COLO829 (cell line): ENCODE data around the gene OR2L3.
A peak's percentile ranks its signal among the peaks of the same experiment; 100 is the strongest.
"Not testable (repeated sequence)": the region's sequence is repeated elsewhere in the genome, so short reads cannot be mapped to it uniquely, and the experiment has no call there.

Experiments
- DNase-seq: peaks from one replicate; pipeline ENCODE4 v3.0.0; 2012; ENCODE audit warnings: low spot score

The OR2L3 gene, protein sequence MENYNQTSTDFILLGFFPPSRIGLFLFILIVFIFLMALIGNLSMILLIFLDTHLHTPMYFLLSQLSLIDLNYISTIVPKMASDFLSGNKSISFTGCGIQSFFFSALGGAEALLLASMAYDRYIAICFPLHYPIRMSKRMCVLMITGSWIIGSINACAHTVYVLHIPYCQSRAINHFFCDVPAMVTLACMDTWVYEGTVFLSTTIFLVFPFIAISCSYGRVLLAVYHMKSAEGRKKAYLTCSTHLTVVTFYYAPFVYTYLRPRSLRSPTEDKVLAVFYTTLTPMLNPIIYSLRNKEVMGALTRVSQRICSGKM

DNA sequence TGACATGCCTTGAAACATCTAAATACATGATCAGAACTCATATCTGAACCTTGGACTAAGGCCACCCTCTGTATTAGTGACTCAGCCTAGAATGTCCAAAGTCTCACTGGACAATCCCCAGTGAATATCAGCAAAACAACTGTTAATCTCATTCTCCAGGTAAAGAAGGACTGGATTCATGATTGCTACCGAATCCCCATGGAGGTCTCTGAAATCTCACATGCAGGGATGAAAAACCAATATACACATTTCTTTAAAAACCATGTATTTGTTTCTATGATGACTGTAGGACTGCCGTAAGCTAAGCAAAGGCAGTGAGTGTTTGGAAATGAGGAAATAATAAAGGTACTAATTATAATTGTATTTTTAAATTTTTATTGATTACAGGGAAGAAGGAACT lies at the start of gene OR2L3:
OR2L3 (plus strand) TSS at position 301 of the 400 bp plus-strand sequence. CDS start 13,846 bp downstream, outside the sequence.
- no peak for DNase-seq

DNA sequence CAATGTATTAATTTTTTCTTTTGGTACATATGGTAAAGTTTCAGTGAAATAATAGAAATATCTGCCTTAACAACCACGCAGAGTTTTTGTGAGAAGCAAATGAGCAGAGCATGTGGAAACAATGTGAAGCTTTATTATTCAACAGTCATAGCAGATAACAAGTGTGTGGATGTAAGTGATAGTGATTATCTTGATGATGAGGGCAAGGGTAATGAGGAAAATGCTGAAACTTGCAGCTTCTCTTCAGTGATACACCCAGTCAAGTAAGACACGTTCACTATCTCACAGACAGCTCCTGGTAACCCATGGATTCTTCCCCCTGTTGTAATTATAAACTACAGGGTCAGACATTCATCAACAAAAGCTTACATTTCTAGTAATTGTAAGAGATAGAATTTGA lies 47.8 kb upstream of the OR2L3 start:
- DNase-seq = no peak

DNA sequence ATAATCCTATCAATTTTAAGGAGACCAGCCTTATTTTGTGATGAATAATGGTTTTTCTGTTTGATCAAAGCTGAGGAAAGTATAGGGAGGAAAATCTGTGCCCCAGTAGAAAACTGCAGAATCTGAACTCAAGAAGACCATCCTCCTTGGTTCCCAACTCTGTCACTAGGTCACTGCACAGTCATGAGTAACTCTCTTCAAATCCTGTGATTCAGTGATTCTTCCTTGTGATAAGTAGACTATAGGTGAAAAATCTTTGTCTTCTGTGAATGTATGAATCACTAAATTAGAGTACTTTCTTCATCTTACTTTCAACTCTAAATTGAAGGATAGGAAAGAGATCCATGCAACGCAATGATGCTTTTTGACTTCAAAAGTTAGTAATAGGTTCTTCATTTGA lies 46.5 kb upstream of the OR2L3 start:
- no peak for DNase-seq

DNA sequence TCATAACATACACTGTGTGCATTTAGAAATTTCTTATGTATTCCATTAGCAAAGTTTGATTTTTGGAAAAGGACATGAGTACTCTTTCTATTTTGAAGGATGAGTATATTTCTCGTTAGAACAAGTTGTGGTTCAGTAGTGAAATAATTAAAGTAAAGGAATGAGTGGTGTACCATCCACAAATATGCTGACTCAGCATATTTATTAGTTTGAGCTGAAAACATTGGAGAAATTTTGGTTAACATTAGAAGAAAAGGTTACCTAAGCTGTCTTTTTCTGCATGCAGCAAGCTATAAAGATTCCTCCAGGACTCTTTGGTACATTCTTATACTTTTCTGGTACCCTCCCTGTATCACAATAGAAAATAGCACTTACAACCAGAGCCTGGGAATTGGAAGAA lies 38.9 kb upstream of the OR2L3 start:
- DNase-seq = no peak

DNA sequence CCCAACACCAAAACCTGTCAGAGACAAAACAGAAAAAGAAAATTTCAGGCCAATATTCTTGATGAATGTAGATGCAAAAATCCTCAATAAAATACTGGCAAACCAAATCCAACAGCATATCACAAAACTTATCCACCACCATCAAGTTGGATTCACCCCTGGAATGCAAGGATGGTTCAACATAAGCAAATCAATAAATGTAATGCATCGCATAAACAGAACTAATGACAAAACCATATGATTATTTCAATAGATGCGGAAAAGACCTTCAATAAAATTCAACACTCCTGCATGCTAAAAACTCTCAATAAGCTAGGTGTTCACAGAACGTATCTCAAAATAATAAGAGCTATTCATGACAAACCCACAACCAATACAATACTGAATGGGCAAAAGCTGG lies 37.0 kb upstream of the OR2L3 start:
- DNase-seq = no peak

DNA sequence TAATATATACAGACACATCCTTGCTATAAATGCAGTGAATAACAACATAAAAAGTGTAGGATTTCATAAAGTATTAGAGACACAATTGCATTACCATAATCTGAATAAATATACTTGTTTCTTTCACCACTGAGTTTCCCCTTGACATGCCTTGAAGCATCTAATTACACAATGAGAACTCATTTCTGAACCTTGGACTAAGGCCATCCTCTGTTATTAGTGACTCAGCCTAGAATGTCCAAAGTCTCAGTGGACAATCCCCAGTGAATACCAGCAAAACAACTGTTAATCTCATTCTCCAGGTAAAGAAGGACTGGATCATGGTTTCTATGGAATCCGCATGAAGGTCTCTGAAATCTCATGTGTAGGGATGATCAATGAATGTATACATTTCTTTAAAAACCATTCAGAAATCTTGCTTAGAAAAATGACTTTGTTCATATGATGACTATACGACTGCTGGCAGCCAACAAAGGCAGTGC lies 33.4 kb upstream of the OR2L3 start, which contains the start of gene OR2L5:
OR2L5 (plus strand) TSS at position 432 of the 482 bp plus-strand sequence. CDS start 8,288 bp downstream, outside the sequence.
- DNase-seq = peak; percentile 31

DNA sequence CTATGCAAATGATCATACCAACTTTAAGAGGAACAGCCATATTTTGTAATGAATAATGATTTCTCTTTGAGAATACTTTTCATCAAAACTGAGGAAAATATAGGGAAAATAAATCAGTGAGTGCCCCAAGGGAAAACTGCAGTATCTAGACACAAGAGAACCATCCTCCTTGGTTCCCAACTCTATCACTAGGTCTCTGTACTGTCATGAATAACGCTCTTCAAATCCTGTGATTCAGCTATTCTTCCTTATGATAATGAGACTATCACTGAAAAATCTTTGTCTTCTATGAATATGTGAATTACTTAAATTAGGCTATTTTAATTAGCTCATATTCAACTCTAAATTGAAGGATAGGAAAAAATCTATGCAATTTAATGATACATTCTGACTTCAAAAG lies 30.8 kb upstream of the OR2L3 start:
- peak; percentile 60 for DNase-seq

DNA sequence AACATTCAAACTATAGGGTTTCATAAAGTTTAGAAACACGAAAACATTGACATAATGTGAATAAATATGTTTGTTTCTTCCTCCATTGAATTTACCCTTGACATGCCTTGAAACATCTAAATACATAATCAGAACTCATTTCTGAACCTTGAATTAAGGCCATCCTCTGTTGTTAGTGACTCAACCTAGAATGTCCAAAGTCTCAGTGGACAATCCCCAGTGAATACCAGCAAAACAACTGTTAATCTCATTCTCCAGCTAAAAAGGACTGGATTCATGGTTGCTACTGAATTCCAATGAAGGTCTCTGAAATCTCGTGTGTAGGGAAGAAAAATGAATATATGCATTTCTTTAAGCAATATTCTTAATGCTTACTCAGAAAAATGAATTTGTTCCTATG lies 16.9 kb upstream of the OR2L3 start, which contains the start of gene OR2L2:
OR2L2 (plus strand) TSS at position 301 of the 400 bp plus-strand sequence. CDS start 8,198 bp downstream, outside the sequence.
- no peak for DNase-seq

DNA sequence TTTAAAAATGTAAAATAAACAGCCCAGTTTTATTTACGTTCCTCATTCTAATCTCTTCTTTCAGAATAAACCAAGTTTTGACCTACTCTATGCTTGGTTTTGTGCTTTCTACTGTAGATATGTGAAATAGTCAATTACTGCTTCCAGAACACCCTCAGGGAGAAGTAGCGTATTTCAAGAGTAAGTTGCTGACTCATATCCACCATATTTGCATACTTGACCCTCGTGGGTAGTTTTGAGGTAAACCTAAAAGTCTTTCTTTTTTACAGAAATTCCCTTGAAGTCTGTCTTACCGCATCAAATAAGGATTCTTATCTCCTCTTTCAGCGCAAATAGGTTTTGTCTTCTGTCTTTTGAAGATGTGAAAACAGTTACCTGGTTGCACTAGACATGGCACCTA lies 1.4 kb upstream of the OR2L3 start:
- peak; percentile 23 for DNase-seq

DNA sequence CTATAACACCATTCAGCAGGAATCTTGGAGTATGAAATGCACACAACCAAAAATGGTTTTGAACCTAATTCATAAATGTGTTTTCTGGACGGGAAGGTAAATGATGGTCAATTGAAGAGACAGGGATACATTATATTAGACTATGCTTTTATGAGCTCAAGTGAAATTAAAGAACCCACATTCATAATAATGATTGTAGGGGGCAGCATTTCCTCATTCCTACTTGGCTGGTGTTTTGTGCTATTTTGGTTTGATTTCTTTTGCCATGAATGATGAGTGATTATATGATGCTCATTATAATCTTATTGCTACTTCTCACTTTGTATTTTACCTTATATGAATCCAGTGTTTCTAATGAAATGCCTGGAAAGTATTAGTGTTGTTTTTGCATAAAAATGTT lies 372 bp downstream of the OR2L3 start:
- DNase-seq = no peak

DNA sequence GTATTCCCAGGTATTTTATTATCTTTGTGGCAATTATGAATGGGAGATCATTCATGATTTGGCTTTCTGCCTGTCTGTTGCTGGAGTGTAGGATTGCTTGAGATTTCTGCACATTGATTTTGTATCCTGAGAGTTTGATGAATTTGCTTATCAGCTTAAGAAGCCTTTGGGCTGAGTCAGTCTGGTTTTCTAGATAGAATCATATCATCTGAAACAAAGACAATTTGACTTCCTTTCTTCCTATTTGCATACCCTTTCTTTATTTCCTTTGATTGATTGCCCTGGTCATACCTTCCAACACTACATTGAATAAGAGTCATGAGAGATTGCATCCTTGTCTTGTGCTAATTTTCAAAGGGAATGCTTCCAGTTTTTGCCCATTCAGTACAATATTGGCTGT lies 8.0 kb downstream of the OR2L3 start:
- DNase-seq = no peak

DNA sequence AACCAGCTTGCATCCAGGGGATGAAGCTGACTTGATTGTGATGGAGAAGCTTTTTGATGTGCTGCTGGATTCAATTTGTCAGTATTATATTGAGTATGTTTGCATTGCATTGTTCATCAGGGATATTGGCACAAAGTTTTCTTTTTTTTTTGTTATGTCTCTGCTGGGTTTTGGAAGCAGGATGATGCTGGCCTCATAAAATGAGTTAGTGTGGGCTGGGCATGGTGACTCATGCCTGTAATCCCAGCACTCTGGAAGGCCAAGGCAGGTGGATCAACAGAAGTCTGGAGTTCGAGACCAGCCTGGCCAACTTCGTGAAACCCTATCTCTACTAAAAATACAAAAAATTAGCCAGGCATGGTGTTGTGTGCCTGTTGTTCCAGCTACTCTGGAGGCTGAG lies 8.6 kb downstream of the OR2L3 start:
- DNase-seq = no peak

DNA sequence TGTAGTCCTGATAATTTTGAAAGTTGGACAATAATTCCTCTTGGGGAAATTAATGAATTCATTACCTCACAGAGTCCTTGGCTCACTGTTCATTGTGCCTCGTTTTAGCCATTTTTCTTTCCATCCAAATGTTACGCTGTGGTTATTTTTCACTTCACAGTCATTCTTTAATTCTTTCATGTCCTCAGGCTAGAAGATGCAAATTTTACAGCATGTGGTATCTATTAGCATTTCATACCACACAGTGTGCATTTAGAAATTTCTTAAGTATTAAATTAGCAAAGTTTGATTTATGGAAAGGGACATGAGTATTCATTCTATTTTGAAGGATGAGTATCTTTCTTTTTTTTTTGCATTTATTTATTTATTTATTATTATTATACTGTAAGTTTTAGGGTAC lies 18.4 kb downstream of the OR2L3 start:
- DNase-seq = no peak

DNA sequence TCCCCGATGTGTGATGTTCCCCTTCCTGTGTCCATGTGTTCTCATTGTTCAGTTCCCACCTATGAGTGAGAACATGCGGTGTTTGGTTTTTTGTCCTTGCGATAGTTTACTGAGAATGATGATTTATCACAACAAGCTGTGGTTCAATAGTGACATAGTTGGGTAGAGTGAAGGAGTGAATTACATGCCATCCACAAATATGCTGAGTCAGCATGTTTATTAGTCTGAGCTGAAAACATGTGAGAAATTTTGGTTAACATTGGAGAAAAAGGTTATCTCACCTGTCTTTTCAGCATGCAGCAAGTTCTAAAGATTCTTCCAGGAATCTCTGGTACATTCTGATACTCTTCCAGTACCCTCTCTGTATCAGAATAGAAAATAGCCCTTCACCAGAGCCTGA lies 19.0 kb downstream of the OR2L3 start:
- no peak for DNase-seq

DNA sequence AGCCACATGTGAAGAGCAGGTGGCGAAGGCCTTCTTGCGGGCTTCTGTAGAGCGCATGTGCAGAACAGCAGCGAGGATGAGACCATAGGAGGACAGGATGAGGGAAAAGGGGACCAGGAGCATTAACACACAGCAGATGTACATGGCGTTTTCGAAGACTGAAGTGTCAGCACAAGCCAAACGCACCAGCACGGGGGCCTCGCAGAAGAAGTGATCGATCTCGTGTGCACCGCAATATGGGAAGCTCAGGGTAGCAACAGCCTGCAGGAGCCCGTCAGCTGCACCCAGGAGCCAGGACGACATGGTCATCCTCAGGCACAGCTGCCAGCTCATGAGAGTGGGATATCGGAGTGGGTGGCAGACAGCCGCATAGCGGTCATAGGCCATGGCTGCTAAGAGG lies 37.2 kb downstream of the OR2L3 start:
- DNase-seq = not testable (repeated sequence)

DNA sequence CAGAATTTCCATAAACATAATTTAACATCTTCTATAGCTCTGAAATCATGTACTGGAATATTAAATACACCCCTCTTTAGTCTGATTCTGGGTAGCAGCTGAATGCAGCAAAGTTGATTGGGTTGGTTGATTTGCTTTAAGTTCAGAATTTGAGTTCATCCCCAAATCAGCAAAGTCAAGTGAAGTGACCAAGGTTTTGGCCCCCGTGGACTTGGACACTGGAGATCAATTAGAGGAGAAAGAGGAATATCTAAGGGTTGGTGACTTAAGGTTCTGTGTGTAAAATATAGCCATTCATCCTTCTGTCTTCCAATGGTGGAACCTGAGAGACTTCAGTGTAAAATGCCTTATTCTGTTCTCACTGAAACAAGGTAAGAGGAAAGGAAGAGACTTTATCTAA lies 48.2 kb downstream of the OR2L3 start, which contains the start of gene OR2L13:
OR2L13 (plus strand) TSS at position 301 of the 400 bp plus-strand sequence. CDS start 4,192 bp downstream, outside the sequence.
- no peak for DNase-seq

DNA sequence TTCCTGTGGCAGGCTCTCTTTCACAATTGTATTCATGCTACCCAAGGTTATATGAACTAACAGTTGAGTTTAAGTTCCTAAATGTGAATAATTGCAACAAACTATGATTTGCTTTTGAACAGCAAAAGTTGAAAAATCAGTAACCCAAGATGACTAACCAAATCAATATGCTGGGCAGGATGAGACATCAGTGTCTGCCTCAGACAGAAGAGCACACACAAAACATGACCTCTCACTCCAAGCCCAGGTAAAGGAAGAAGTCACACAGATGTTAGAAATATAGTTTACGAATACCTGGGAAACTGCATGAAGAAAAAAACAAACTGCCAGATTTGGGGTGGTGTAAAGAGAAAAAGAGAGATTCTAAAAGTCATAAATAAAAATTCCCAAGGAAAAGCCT lies 51.9 kb downstream of the OR2L3 start:
- DNase-seq = no peak

DNA sequence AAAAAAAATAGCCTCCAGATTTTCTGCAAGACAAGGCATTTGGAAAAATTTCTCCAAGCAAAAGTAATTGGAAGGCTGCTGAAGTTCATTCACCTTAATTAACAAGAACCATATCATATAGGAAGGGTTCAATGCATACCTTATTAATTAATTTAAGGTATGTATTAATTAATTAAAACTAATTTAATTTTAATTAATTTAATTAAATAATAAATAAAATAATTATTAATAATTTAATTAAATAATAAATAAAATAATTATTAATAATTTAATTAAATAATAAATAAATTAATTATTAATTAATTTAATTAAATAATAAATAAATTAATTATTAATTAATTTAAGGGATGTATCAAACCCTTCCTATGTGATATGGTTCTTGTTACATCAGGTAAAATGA lies 56.2 kb downstream of the OR2L3 start:
- DNase-seq = no peak

DNA sequence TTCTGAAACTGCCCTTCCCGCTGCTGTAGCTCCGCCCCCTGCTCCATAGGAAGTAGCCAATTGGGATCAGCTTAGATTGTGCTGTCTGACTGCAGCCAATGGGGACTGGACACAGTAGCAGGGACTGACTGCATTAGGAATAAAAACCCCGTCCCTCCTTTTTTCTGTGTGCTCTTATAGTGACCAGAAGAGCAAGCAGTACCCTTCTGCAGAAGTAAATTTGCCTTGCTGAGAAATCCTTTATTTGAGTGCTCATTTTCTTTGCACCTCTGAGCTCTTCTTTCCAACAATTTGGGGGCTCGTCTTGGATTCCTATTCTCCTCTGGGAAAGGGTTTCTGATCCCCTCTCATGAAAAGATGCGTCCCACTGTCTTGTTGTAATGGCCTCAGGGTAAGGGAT lies 64.5 kb downstream of the OR2L3 start:
- no peak for DNase-seq
